NCI-H748 treated with DMSO at 0.1 percent for 48 hours (cell line): ENCODE data around the gene TRUB2.

ENCODE experiments used
- DNase-seq: peaks from one replicate; lab custom pipeline; 2025; lab: John Stamatoyannopoulos, UW

The TRUB2 gene

GRCh38 chr9:128322404-128323211 is at the start of gene TRUB2, which contains the start of gene COQ4:
Gene TRUB2 (minus strand): TSS chr9:128322447. CDS start chr9:128322408, 39 bp downstream.
Gene COQ4 (plus strand): TSS chr9:128322839. CDS start chr9:128322859, 20 bp downstream.
- DNase-seq: peak; percentile 95

- DNase-seq: no peak
Measured at GRCh38 chr9:128371630-128372117, 49.4 kb upstream of the TRUB2 start.

DNA sequence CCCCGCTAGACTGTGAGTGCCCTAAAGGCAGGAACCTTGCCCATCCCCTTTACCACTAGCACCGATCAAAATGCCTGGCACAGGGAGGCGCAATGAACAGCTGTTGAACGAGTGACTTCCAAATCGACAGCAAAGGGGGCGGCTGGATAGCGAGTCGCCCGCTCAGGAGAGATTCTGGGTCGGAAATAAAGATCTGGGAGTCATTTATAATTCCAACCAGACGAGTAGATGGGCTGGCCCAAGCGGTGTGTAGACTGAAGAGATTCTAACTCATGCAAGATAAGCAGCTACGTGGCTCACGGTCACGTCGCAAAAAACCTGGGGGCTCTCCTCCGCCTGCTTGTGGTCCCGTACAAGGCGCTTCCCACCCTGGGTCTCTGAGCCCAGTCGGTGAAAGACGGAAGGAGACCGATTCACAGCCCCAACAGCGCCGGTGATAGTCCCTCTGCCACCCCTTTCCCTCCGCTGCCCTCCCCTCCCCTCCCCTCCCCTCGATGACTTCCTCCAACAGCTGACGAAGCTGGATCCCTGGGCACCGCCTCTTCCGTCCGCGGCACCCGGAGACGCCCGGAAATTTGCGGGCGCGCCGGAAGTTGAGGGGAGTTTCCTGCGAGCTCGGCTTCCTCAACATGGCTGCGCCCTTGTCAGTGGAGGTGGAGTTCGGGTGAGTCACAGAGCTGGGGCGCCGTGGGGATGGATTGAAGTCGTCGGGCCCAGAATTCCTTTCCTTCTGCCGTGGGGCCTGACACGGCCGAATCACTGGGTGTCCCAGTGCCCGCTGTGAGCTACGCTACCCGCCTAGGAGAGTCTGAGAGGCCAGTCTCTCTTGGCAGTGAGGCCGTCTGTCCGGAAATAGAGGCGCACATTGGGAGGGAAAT is 48.7 kb upstream of the TRUB2 start, which contains the start of gene URM1:
TSS of gene URM1 (plus strand) at position 623 of the 878 bp plus-strand sequence. CDS start at position 630, 7 bp downstream.
- DNase-seq: peak; percentile 88

GRCh38 chr9:128370367-128370751 is 48.1 kb upstream of the TRUB2 start:
- no peak for DNase-seq

DNA sequence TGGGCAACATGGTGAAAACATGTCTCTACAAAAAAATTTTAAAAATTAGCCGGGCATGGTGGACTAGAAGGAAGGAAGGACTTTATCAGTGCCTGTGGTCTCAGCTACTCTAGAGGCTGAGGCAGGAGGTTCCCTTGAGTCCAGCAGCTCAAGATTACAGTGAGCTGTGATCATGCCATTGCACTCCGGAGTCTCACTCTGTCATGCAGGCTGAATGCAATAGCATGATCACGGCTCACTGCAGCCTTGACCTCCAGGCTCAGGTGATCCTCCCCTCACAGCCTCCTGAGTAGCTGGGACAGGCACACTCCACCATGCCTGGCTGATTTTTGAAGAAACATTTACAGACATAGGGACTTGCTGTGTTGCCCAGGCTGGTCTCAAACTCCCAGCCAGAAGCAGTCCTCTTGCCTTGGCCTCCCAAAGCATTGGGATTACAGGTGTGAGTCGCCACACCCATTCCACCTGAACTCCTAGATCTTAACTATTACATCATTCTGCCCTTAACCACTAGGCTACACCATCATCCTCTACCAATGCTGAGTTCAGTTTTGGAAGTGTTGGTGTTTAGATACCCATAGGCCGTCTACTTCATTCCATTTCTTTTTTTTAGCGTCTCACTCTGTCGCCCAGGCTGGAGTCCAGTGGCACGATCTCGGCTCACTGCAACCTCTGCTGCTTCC is 46.9 kb upstream of the TRUB2 start:
- no peak for DNase-seq

- DNase-seq: no peak
Measured at GRCh38 chr9:128365525-128365924, 43.3 kb upstream of the TRUB2 start.

DNA sequence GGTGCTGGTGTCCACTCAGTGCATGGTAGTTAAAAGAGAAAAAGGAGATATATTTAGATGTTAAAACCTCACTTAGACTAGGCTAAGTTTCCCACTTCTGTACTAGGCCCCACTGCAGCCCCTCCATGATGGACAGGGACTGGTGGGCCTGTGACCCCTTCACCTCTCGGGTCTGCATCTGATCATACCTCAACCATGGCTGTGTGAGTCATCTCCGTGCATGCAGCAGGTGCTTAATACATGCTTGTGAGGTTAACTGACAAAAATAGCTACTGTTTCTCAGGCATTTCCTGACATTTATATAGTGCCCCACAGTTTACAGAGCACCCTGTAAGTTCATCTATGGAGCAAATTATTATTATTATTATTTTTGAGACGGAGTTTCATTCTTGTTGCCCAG is 40.5 kb upstream of the TRUB2 start:
- DNase-seq: no peak

GRCh38 chr9:128361986-128362646 is 39.9 kb upstream of the TRUB2 start:
- DNase-seq: peak; percentile 38

- DNase-seq: no peak
Measured at GRCh38 chr9:128361296-128361985, 39.2 kb upstream of the TRUB2 start.

DNA sequence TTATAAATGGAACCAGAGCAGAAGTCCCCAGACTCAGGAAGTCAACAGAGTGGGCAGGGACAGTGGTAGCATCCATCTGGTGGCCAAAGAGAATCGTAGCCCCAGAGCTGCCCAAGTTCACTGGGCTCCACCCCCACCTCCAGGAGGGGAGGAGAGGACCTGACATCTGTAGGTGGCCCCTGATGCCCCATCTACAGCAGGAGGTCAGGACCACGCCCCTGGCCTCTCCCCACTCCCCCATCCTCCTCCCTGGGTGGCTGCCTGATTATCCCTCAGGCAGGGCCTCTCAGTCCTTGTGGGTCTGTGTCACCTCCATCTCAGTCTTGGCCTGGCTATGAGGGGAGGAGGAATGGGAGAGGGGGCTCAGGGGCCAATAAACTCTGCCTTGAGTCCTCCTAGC is 38.6 kb upstream of the TRUB2 start:
- DNase-seq: no peak

DNA sequence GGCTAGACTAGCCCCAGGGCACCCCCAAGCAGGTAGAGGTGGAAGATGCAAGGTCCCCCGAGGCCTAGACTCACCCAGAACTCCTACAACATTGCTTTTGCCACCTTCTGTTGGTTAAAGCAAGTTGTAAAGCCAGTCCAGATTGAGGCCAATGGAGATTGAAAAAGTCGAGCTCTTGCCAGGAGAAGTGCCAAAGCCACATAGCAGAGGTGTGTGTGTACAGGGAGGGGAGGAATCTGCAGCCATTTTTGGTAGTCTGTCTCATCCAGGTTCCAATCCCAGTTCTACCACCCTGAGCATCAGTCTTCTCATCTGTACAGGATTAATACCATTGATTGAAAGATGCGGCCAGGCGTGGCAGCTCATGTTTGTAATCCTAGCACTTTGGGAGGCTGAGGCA is 36.6 kb upstream of the TRUB2 start:
- DNase-seq: no peak

GRCh38 chr9:128358090-128358489 is 35.8 kb upstream of the TRUB2 start:
- no peak for DNase-seq

GRCh38 chr9:128355451-128355850 is 33.2 kb upstream of the TRUB2 start:
- no peak for DNase-seq

- DNase-seq: no peak
Measured at GRCh38 chr9:128349772-128350171, 27.5 kb upstream of the TRUB2 start.

GRCh38 chr9:128349125-128349524 is 26.9 kb upstream of the TRUB2 start:
- no peak for DNase-seq

- no peak for DNase-seq
Measured at GRCh38 chr9:128344931-128345605, 22.8 kb upstream of the TRUB2 start.

- DNase-seq: no peak
Measured at GRCh38 chr9:128343855-128344254, 21.6 kb upstream of the TRUB2 start.

- no peak for DNase-seq
Measured at GRCh38 chr9:128342971-128343680, 20.9 kb upstream of the TRUB2 start.

- DNase-seq: peak; percentile 60
Measured at GRCh38 chr9:128341435-128341849, 19.2 kb upstream of the TRUB2 start.
